GM21786 (cell line): ENCODE data around the gene KDM7A.

Experiments used
- ATAC-seq: cut with Tn5 transposase; IDR thresholded peaks from one replicate; pipeline ENCODE4 v1.9.1; 2021; ENCODE audit not compliant: unreplicated experiment

The KDM7A gene

DNA sequence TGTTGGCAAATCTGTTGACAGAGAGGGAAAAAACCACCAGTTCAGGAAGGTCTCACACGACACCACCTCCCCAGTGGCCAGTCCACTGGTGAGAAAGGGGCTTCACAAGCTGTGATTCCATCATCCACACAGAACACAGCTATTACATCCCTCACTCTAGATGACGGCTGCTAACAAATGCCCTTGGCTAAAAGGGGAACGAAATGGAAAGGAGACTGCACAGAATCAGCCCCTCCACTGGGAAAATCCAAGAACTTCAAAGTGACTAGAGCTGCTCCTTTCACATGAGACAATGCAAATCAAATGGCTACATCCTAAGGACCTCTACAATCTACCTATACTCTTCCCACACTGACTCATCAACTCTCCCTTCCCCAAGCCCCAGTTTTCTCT is 119.6 kb downstream of the KDM7A start:
- ATAC-seq: no peak

- no peak for ATAC-seq
Observed at GRCh38 chr7:140056431-140057142, 120.2 kb downstream of the KDM7A start.

- no peak for ATAC-seq
Observed at GRCh38 chr7:140055833-140056232, 121.0 kb downstream of the KDM7A start.

DNA sequence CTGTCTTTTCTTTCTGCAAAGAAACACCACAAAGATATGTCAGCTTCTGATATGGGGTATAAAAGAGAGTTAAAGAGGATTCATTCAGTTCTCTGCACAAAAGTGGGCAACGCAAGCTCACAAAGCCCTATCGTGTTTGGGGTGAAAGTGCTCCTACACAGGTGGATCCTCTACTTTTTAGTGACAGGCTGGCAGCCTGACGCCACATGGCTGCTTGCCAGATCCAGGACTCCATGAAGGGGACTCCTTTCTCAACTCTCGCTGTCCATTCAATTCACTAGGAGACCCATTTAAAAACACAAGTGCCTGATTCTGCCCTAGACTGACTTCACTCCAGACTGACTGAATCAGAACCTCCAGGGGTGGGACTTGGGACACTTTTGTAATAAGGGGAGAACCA is 122.0 kb downstream of the KDM7A start:
- no peak for ATAC-seq

DNA sequence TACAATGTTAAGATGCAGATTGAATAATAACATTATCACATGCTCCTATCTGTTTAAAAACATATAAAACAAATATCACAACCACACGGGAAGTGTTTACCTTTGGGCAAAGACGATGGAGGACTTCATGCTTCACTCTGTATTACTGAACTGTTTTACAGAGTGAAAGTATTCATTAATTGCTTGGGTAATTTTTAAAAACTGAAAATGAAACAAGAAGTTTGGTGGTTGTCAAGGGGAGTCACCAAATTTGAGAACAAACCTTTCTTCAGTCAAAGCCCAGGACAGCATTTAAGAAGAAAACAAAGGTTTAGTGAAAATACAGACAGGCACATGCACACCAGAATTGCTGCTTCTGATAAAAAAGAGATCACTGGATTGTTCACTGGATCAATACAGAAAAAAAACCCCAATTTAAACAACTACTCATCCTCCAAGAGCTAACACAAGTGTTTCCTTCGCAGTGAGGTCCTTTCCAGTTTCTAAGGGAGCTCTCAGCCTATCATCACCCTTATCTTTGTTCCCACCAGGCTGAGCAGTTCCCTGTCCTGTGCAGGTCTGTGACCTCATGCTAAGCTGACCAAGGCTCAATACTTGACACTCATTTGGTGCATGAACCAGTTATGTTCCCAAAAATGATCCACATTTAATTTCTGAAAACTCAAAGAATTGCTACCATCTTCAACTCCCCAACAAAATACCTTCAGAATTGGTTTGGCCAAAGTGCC is 122.8 kb downstream of the KDM7A start:
- ATAC-seq: peak; percentile 93

DNA sequence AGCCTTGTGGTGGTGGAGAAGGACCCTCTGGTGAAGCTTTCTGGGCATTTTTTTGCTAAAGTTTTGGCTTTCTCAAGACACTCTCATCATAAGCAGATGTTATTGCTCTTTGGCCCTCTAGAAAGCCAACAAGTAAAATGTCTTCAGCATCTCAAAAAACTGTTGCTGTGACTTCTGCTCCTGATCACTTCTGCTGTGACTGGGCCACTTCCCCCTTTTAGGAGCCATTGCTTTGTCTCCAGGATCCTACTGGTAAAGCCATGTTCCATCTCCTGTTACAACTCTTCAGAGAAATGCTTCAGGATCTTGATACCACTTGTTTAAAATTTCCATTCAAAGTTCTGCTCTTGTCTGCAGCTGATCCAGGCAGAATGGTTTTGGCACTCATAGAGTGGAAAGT is 125.0 kb downstream of the KDM7A start:
- ATAC-seq: no peak

- no peak for ATAC-seq
Observed at GRCh38 chr7:140050100-140050499, 126.7 kb downstream of the KDM7A start.

DNA sequence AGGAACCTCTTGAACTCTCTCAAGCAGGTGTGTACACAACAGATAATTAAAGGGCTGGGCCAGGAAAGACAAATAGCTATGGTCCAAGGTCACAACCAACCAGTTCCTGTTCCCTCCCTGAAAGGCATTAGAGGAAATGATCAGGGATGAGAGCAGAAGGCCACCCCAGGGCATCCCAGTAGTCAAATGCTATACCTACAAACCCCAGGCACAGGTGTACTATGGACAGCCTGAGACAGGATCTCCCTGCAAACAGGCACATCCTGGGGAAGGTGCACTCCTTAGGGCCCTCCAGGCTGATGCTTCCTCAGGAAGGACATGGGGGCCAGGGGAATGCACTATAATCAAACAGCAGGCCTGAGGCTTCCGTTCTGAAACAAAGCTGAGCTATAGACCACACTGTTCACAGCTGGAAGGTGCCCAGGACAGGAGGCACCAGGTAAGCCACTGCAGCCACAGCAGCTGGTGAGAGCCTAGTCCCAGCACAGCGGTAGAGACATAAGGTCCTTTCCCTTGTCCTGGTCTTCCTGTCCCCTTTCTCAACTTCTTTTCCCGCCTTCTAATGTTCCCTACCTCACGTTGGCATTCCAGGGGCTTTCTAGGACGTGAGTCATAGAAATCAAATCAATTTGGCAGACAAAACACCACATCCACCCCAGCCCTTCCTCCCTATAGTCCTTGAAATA is 127.3 kb downstream of the KDM7A start:
- no peak for ATAC-seq

DNA sequence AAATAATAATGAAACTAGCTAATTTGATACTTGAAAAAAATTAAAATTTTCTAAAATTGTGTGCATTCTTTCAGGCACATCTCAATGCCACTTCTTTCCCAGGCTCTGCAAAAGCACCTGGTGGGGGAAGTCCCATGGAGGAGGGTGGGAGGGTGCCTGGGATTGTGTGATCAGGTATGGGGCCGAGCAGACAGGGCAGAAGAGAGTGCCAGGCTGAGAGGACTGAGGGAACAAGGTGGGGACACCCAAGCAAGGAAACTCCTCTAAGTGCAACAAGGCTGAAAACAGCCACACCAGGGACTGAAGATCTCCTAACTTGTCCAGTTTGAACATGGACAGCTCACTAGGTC is 127.8 kb downstream of the KDM7A start:
- ATAC-seq: no peak

GRCh38 chr7:140048138-140048537 is 128.6 kb downstream of the KDM7A start:
- ATAC-seq: no peak

- ATAC-seq: no peak
Observed at GRCh38 chr7:140047197-140047596, 129.6 kb downstream of the KDM7A start.

DNA sequence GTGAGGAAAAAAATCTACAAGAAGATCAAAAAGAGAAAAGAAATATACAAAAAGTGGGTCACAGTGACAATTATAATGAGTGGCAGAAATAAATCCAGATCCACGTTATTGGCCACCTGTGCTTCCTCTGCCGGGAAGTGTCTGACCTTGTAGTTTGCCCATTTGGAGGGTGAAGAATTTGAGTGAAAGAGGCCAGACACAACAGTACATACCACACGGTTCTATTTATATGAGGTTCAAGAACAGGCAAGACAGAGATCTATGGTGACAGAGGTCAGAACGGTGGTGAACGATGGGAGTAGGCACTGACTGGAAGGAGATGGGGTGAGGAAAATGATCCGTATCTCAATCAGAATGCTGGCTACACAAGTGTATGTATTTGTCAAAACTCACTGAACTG is 131.1 kb downstream of the KDM7A start:
- ATAC-seq: no peak

DNA sequence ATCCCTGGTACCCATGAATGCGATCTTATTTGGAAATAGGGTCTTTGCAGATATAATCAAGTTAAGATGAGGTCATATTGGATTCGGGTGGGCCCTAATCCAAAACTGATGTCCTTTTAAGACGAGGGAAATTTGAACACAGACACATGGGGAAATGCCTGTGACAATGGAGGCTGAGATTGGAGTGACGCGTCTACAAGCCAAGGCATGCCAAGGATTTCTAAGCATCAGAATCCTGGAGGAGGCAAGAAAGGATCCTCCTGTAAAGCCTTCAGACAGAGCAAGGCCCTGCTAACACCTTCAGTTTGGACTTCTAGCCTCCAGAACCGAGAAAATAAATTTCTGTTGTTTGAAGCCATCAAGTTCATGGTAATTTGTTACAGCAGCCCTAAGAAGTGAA is 132.5 kb downstream of the KDM7A start:
- ATAC-seq: no peak

DNA sequence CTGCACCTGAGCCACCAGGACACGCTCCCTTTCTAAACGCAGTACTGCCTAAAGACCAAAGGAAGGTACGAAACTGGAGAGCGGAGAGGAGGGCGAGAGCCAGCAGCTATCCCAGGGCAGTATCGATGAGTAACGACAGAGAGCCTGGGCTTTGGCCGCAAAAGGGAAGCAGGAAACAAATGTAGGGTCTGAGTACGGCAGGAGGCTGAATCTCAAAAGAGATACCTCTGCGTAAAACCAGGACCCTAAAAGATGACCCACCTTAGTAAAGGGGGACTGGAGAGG is 134.5 kb downstream of the KDM7A start:
- ATAC-seq: no peak

DNA sequence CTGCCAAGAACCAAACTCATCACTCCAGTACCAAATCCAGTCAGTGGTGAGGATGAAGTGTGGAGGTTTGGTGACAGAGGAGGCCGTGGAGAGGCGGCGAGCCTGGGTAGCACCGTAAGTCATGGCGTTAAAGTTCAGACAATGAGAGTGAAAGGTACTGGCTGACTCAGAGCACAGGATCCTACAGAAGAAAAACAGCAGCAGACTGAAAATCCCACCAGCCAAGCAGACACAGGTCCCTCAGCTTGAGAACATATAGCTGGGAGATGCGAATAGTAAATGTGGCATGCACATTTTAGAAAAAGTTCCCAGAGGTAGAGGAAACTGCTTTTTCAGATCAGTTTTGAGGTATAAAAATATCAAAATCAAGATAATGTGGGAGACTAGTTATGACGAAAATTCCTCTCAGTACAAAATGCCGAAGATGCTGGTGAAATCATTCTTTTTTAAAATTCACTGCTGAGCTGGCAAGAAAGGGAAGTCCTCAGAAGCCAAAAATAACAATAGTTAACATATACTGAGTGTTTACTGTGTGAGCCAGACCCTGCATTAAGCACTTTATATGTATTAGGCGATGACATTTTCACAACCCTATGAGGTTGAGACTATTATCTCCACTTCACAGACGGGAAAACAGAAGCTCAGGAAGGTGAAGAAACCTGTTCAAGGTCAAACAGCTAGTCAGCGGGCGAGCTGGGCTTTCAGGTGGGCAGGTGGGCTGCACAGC is 135.0 kb downstream of the KDM7A start:
- ATAC-seq: no peak

GRCh38 chr7:140039896-140040295 is 136.9 kb downstream of the KDM7A start:
- no peak for ATAC-seq

- ATAC-seq: no peak
Observed at GRCh38 chr7:140039066-140039465, 137.7 kb downstream of the KDM7A start.

DNA sequence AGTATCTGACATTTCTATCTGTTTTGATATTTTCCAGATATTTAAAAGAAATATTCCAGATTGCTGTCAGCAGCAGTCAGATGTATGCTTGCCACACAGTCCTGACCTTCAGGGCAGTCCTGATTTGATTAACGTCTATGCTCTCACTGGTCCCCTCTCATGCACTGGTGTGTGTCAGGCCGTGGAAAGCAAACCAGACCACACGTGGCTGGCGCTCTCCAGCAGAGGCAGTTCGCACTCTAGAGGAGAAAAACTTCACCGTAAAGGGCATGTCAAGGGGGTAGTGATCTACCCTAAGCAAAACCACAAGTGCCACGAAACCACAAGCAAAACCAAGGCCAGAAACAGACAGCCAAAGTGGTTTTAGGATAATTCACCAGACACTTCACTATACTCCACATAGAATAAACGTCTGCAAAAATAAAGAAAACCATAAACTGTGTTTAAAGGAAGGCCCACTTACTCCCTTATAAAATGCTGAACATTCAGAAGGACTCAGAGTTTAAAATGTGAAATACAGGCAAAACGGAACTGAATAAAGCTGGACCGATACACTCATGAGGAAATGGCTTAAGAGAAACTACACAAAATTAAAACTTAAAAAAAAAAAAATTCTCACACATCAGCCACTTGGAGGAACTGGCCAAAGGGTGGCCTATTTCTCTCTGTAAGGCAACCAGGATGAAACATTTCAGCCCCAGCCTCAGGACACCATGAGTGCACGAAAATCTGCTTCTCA is 140.4 kb downstream of the KDM7A start:
- peak; percentile 74 for ATAC-seq

DNA sequence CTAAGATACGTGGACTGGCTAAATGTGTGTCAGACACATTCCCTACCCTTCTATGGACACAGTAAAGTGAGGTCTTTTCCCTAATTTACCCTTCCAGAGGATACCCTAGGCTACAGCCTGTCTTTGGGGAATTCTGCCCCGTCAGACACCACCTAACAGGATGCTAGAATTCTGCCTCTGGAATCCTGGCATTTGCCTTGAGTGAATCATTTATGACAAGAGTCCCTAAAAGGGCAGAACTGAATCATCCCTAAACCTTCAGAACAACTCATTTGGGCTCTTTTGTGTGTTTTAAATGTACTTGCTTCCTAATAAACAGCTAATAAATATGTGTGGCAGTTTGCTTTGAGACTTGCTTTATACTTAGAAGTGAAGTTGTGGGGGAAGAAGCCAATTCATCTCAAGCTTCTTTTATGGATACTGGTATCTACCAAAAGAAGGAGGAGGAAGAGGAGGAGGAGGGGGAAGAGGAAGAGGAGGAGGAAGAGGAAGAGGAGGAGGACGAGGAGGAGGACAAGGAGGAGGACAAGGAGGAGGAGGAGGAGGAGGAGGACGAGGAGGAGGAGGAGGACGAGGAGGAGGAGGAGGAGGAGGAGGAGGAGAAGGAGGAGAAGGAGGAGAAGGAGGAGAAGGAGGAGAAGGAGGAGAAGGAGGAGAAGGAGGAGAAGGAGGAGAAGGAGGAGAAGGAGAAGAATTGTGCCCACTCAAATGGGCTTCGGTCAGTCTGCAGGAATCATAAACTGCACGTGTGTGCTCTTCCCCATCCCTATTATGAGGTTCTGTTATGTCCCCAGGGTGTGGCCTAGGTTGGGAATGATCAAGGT is 141.2 kb downstream of the KDM7A start:
- no peak for ATAC-seq
